ENCODE data around the gene ACVR1B.

ACVR1B gene

DNA sequence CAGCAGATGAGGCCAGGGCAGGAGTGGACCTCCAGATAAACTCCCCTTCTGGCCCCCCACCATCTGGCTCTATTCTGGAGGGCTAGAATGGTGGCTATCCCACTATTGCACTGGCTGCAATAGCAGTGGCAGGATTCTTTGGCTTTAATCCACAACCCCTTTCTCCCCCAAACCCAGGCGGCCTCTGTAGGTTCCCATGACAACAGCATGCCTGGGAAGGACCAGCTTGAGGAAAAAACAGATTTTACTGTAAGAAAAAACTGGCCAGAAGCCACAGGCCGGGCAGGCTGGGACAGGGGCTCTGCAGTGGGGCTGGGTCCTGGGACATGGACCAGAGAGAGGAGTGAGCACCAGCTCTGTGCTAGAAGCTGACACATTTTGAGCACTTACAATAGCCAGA lies 13.6 kb upstream of the ACVR1B start:
- TF ChIP-seq, protein P1, sequence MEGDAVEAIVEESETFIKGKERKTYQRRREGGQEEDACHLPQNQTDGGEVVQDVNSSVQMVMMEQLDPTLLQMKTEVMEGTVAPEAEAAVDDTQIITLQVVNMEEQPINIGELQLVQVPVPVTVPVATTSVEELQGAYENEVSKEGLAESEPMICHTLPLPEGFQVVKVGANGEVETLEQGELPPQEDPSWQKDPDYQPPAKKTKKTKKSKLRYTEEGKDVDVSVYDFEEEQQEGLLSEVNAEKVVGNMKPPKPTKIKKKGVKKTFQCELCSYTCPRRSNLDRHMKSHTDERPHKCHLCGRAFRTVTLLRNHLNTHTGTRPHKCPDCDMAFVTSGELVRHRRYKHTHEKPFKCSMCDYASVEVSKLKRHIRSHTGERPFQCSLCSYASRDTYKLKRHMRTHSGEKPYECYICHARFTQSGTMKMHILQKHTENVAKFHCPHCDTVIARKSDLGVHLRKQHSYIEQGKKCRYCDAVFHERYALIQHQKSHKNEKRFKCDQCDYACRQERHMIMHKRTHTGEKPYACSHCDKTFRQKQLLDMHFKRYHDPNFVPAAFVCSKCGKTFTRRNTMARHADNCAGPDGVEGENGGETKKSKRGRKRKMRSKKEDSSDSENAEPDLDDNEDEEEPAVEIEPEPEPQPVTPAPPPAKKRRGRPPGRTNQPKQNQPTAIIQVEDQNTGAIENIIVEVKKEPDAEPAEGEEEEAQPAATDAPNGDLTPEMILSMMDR (IDR thresholded peaks at IDR 0.05; ENCODE audit: low read depth, low read length), result no peak
- H3K4me3 ChIP-seq (ENCODE audit: low read depth, low read length), result no peak overlapping the region

DNA sequence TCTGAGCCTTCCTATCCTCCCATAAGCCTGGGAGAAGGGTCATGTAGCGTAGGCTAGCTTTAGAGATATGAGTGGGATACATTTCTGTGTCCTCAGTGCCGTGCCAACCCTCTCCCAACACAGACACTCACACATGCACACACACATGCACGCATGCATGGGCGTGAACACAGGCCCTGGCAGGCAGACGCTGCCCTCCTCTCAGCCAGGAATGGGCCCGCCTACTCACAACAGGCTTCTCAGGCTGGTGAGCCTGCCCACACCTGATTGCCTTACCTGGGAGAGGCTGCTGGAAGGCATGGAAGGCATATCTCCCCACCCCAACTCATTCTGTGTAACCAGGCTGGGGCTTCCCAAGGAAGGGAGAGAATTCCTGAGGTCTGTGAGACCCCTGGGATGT lies 12.8 kb upstream of the ACVR1B start:
- no peak overlapping the region for H3K4me3 ChIP-seq (ENCODE audit: low read depth, low read length)
- TF ChIP-seq, protein P1 (IDR thresholded peaks at IDR 0.05; ENCODE audit: low read depth, low read length), result no peak

DNA sequence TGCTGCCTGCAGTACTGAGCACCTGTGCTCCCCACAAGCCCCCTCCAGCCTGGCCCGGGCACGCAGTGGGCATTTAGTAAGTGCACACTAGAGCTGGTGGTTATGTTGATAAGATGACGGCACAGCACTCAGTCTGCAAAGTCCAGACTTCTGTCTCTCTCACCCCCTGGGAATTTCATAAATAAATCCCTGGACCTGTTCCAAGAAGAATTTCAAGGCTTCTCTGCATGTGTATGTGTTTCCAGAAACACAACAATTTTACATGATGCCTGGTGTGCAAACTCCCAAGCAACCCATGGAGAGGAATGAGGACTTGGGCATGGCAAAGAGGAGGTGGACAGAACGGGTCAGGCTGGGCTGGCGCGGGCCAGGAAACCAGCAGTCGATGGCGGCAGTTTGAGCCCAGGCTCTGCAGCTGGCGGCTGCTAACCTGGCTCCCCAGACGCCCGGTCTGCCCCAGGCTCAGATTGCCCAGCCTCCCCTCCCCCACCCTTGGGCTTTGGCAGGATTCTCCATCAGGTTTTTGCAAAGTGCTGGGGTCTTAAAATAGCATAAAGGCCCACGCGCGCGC lies 10.4 kb upstream of the ACVR1B start:
- TF ChIP-seq, protein P1 (IDR thresholded peaks at IDR 0.05; ENCODE audit: low read depth, low read length), result no peak
- H3K4me3 ChIP-seq (ENCODE audit: low read depth, low read length), result no peak overlapping the region

DNA sequence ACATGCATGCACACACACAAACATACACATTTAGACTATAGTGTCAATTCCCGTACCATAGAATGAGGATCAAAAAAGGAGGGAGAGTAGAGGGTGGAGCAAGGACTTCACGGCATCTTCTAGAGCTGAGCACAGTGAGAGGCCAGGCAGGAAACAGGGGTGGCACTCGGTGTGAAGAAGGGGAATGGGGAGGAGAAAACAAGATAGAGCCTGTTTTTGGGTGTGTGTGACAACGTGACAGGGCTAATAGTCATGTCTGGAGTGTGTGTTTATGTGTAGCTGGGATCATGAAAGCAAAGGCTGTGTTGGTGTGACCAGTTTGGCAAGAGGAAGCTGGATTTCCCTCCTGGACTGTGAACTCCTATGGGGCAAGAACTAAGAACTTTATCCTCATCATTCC lies 9.9 kb upstream of the ACVR1B start:
- TF ChIP-seq, protein P1 (IDR thresholded peaks at IDR 0.05; ENCODE audit: low read depth, low read length), result no peak
- H3K4me3 ChIP-seq (ENCODE audit: low read depth, low read length), result no peak overlapping the region

DNA sequence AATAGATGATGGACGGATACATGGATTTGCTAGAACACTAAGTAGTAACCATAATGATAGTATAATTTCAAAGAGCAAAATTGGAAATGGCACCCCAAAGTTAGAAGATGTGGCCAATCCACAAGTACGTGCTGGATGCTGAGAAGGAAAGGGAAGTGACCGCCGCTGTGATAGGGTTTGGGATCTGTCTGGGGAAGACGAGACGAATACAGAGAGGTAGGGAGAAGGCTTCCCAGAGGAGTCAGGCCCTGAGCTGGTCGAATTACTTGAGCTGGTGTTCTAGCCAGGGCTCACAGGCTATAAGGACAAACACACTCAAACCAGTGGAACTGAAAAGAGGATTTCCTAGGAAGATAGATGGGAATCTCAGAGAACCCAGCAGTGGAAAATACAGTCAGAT lies 9.4 kb upstream of the ACVR1B start:
- TF ChIP-seq, protein P1 (IDR thresholded peaks at IDR 0.05; ENCODE audit: low read depth, low read length), result no peak
- no peak overlapping the region for H3K4me3 ChIP-seq (ENCODE audit: low read depth, low read length)

DNA sequence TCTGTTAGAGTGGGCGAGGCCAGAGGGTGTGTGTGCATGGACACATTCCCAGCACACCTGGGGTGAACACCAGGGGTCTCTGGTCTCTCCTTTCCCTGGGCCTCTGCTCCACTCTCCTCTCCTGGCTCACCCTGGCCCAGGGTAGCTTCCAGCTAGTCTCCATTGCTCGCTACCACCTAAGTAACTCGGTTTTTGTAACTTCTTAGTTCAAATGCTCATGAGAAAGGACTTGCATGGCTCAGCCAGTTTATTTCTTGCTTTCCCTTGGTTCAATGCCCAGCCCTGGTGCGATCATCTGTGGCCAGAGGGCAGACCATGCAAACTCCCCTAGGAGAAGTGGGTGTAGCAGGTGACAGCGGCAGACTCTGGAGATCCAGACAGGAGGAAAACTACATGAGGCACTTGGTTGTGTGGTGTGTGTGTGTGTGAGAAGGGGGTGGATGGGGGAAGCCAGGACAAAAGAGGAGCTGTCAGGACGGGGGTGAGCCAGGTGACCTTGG lies 8.9 kb upstream of the ACVR1B start:
- TF ChIP-seq, protein P1 (IDR thresholded peaks at IDR 0.05; ENCODE audit: low read depth, low read length), result no peak
- H3K4me3 ChIP-seq (ENCODE audit: low read depth, low read length), result no peak overlapping the region

DNA sequence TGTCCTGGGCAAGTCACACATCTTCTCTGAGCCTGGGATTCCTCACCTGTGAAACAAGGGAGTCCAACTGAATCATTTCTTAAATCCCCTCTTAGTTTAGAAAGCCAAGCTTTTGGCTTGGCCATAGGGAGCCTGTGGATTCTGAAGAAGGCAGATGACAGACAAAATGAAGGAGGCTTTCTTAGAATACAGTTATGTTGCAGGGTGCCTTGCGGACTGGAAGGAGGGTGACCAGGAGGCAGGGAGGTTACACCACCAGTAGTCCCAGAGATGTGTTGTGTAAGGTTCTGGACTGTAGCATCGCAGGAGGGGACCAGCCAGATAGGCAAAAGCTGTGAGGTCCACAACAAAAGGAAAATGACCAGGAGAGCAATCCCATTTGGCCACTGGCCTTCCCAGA lies 8.2 kb upstream of the ACVR1B start:
- TF ChIP-seq, protein P1 (IDR thresholded peaks at IDR 0.05; ENCODE audit: low read depth, low read length), result no peak

More for the DNA sequence above, 8.2 kb upstream of the ACVR1B start:
- no peak overlapping the region for H3K4me3 ChIP-seq (ENCODE audit: low read depth, low read length)
